Measurements from ENCODE around the gene GALNTL6. TPM values are rescaled to one million over a fixed set of nuclear protein-coding genes. Genes with fewer than 3 reads are reported as not detected.

The GALNTL6 gene
- total and polyA plus RNA-seq, 9 of the 15 experiments (the other 6 are each of a cell fraction or from before 2014, with no cell fraction given): 0.18 to 0.50 (median 0.29) TPM

- TF ChIP-seq ZNF740 (CRISPR knock-in tag; IDR thresholded peaks at IDR 0.05) (no peak), ZNF740 (tag; IDR thresholded peaks at IDR 0.05) (no peak), EP300 (IDR thresholded peaks at IDR 0.05; ENCODE audit: low read length) (peak; percentile 53; the same call in 1 of the 2 replicates), ZBTB11 (CRISPR knock-in tag; IDR thresholded peaks at IDR 0.05) (0 out of 6 replicates have a peak, but pooled peaks of 1 of the 3 experiments have one; percentile 19), ZNF586 (CRISPR knock-in tag; conservative IDR thresholded peaks at IDR 0.05) (no peak), MAFF (IDR thresholded peaks at IDR 0.05; ENCODE audit: low read length) (peak; percentile 48; the same call in 1 of the 2 replicates), ZHX1 (conservative IDR thresholded peaks at IDR 0.05; ENCODE audit: low read length) (no peak), THAP7 (CRISPR knock-in tag; IDR thresholded peaks at IDR 0.05) (no peak), HOMEZ (CRISPR knock-in tag; IDR thresholded peaks at IDR 0.05) (no peak), ZNF512 (tag; IDR thresholded peaks at IDR 0.05) (no peak), TEAD2 (tag; IDR thresholded peaks at IDR 0.05) (no peak), XRCC5 (IDR thresholded peaks at IDR 0.05; ENCODE audit: low read depth, low read length) (no peak), PURB (CRISPR knock-in tag; IDR thresholded peaks at IDR 0.05; ENCODE audit: low read depth) (no peak), ZNF79 (CRISPR knock-in tag; IDR thresholded peaks at IDR 0.05; ENCODE audit: low read depth) (no peak), STAT5B (CRISPR knock-in tag; IDR thresholded peaks at IDR 0.05) (no peak)
These were observed 330.6 kb downstream of the GALNTL6 start (continued) for GRCh38 chr4:172143605-172144314.

All from K562 (cell line).